DMS114 treated with DMSO at 0.1 percent for 48 hours (cell line): ENCODE data around the gene MAP7.
A peak's percentile ranks its signal among the peaks of the same experiment; 100 is the strongest.

ENCODE experiments used
- DNase-seq: peaks from one replicate; lab custom pipeline; 2025; ENCODE audit not compliant: unreplicated experiment; lab: John Stamatoyannopoulos, UW

The MAP7 gene

DNA sequence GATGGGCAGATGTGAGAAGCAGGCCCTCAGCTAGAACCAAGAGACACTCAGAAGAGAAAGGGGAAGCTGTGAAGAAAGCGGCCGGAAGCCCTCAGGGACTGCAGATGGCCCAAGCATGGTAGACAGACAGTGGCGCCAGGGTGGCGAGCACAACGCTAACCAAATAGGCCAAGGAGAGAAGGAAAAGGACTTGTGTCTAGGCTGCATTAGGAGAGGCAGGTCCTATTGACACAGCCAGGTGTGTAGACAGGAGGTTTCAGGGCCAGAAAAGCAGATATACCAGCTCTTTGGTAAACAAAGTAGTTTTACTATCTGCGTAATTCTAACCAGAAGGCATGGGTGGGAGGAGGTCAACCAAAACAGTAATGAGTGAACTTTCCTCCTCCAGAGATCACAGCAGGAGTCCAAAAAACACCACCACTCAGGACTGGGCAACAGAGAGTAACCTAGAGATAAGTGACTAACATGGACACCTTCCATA is 15.8 kb upstream of the MAP7 start:
- no peak for DNase-seq

DNA sequence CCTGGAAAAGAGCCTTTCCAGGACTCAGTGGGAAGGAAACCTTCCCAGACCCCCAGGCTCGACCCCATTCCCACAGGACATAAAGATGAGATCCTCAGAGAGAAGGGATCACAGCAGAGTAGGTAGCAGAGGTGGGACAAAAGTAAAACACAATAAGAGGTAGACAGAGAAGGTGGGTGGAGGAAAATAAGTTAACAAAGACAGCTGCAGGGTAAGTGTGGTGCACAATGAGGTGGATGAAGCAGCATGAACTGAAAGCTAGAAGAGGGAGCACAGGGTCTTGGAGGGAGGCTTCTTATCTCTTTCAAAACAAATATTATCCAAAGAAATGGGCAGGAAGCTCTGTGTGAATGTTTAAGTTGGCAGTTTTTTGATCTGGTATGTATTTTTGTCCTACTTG is 14.0 kb upstream of the MAP7 start:
- no peak for DNase-seq

DNA sequence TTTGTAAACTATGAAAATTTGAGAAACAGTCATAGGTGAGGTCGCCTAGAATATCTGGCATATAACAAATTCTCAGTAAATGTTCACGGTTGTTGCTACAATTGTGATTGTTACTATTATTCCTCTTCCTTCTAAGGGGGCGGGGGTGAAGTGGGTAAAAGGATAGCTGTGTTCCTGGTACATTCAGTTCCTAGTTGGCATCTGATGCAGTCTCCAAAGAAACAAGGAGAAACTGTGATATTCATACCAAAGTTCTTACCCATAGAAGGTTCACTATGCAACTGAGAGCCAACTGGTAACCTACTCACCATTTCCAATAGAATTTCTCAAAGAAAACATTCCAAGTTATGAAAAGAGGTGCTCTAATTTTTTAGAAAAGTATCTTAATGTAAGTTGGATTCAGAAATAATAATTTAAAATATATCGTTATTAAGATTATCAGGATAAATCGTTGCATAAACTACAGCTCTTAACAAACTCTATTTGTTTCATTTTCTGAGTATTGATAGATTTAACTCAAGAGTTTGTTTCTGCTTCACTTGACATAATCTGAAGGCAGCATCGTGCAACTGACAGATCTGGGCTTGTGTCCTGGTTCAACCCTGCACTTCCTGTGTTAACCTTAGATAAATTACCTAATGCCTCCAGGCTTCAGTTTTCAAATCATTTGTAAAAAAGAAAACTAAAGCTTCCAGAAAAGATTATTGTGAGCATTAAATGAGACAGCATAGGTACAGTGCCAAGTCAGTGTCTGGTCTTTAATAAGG is 13.3 kb upstream of the MAP7 start:
- no peak for DNase-seq

DNA sequence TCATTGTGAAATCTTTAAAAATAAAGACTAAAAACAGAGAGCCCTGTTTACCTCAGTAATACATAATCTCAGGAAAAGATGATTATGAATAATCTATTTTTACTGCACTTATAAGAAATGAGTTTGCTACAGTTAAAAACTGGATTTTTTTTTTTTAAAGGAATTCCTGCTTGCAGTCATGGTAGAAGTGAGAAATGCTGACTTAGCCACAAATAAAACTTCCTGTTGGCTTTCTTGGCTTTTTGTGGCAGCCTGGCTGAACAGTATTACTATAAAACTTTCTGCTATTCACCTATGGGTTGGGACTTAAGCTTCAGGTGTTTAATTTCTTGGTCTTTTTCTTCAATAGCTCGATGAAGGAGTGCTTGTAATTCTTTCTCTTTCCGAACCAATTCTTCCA is 12.0 kb upstream of the MAP7 start:
- DNase-seq: no peak

DNA sequence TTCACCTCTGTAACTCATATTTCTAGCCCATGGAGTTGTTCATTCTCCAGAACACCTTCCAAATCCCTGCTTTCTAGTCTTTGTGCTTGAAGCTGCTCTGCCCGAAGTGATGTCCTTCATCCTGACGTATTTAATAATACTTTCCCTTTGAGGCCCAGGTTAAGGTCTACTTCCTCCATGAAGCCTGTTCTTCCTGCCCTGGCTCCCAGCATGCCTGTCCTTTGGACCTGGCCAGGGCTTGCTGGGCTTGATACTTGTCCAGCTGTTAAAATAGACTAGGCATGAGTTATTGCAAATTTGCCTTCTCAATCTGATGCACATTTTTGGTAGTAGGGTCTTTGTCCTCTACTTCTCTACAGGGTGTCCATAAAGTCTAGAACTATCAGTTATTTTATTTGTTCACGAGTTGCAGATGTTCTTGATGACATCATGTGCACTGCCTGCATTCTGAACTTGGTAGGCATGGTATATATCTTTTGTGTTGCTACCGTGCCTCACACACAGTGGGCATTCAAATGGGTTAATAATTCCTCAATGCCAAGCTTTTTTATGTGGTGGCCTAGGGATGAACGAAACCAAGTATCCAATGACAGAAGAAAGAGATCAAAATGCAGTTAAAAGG is 3.1 kb upstream of the MAP7 start:
- no peak for DNase-seq

DNA sequence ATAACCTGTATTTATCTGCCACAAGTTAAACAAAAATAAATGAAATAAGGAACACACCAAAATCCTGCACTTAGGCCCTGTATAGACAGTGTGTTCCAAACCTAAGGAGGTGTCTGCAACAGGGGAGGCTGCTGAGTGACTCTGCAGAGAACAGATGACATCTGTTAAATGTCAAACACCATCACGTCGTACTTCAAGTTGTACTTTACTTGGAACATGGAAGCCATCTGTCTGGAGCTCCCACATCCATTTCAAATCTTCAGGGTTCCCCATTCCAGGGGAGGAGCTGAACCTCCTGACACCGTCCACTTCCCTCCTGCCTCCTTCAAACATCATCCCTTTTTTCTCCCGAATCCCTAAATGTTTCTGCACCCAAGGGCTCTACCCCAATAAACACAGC is 1.8 kb upstream of the MAP7 start:
- DNase-seq: no peak

DNA sequence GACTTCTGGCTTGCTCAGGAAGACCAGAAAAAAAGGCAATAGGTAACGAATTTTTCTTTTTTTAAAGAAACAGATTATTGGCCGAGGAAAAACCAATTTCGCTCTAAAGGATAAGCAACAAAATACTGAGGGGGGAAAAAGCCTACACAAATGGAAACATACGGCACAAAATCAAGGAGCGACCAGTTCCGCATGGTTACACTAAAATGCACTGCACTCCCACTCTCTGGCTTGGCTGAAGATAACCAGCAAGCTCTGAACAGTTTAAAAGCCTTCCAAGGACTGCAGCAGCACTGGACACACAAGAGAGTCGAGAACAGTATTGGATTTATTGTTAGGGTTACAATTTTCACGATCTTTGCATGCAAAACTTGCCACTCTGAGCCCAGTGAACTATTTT is 881 bp upstream of the MAP7 start:
- DNase-seq: no peak

DNA sequence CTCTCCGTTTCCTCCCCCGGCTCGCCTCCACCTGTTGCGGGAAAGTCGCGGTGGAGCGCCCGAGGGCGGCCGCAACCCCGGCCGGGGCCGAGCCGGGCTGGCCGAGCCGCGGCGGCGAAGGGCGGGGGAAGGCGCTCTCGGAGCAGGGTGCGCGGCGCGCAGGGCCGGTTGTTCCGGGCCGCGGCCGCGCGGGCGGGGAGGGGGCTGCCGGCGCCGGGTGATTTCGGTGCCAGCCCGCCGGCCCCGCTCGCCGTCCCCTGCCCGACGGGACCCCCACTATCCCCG is 235 bp downstream of the MAP7 start:
- DNase-seq: no peak

DNA sequence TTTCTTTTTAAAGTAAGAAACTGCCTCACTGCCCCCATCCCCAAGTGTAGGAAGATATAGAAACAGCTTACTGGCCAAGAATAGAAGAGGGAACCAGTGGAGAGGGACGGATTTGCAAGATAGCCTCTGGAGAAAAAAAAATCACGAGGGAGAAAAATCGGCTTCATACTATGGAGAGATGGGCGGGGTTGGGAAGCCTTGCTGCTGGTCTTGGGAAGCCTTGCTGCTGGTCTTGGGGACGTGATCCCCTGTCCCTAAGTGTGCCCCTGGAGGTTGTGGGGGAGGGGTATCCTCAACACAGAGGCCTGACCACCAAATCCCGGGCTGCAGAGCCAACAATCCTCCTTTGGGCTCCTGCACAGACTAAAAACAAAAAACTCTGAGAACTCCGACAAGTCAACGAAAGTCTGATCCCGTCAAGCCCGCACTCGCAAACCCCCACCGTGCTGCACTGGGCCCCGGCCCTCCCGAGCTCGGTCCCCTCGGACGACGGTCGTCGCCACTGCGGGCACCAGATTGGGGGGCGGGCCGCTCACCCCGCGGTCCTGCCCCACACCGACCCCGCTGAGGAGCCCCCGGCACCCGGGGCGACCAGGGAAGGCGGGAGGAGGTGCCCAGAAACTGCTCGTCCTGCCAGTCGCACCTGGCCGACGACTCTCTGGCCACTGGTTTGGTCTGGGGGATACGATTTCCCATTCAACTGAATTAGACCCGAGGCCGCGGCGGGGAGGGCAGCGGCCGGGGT is 750 bp downstream of the MAP7 start:
- no peak for DNase-seq

DNA sequence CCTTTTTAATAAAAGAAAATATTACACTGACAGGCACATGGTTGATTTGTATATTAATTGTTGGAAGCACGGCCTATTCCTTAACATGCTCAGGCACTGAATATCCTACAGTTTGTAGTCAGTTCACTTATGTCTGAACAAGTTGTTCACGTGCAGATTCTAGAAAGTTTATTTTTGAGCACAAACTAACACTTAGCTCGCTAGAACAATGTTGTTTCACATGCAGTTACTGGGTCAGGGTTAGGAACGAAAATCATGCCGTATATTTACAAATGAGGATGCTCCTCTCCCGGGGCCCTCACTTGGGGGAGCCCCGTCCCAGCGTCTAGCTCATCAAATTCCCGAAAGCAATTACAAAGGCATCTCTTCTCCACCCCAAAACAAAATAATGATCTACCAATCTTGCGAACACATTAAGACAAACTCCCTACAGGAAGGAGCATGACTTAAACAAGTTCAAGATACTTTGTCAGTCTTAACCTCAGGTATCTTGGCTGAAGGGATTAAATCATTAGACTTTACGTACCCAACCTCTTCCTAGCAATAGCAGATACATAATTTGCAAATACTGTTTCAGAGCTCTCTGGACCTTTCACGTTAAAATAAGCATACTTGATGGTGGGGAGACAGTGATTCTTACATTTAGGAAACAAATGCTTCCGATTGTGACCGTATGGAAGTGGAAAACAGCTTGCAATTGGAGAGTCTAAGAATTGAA is 1.5 kb downstream of the MAP7 start:
- no peak for DNase-seq

DNA sequence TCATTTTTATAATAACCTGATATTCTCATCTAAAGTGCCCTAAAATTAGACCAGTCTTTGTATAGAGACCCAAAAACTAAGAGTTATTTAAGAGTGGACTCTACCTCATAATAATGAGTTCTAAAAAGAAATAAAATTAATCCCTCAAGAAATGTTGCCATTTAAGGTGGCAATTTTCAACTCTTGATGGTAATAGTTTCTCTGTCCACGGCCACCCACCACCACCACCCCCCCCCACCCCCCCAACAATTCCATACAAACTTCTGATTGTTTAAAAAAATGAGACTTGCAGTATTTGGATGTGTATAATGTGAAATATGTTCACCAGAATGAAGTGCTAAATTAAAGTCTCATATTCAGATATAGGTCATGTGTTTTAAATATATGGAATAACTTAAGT is 2.4 kb downstream of the MAP7 start:
- DNase-seq: no peak

DNA sequence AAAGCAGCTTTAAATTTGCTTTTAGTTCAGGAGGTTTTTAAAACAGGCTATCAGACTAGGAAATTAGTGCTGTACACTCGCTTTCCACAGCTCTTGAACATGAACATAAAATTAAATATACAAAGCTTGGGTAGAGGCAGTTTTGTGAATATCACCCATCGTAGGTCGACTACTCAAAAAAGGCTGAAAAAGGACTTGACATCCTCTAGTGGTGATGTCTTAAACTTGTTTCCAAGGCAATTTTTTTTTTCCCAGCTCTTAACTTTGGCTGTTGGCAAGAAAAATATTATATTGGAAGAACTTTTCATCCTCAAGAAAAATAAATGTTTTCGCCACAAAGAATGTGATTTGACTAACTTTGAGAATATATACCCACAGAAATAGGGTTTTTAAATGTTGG is 2.9 kb downstream of the MAP7 start:
- peak; percentile 54 for DNase-seq

DNA sequence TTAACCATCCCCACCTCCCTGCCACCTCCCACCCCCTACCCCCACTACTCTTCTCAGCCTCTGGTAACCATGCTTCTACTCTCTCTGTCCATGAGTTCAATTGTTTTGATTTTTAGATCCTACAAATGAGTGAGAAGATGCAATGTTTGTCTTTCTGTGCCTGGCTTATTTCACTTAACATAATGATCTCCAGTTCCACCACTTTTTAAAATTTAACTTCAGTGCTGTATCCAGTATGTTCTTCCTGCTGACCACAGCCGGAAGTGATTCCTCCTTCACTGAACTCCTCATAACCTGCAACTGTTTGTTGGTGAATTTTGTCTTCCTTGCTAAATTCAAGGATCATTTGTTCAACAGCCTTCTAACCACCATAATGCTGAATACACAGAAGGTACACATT is 3.9 kb downstream of the MAP7 start:
- DNase-seq: no peak

DNA sequence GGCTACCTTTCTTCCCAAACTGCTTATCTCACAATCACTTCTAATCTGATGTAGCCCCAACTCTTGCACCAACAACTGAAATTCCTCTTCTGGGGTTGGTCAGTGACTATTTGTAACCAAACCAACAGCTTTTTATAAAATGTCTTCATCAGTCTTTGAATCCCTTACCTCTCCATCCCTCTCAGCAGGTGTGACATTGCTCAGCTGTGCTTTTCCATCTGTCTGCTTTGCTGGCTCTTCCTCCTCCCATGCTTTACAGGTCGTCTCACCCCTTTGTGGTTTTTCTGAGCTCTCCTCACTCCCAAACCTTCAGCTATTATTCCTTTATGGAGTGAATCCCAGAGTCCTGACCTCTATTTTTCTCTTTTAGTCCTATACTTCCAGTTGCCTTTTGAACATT is 5.9 kb downstream of the MAP7 start:
- DNase-seq: no peak

DNA sequence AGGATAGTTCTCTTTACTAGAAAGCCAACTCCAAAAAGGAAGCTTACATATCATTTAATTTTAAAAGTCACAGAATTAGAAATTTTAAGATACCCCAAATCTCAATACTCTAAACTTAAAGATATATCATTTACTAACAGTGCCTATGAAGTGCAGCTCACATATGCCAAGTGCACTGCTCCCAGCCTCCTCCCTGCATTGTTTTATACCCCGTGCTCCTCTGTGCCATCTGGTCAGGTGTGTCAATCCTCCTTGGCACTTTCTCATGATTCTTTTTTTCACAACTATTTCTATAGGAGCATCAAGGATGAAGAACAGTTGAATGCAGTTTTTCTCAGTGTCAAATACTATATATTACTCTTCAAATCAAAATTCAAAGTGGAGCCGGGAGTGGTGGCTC is 8.8 kb downstream of the MAP7 start:
- DNase-seq: no peak

DNA sequence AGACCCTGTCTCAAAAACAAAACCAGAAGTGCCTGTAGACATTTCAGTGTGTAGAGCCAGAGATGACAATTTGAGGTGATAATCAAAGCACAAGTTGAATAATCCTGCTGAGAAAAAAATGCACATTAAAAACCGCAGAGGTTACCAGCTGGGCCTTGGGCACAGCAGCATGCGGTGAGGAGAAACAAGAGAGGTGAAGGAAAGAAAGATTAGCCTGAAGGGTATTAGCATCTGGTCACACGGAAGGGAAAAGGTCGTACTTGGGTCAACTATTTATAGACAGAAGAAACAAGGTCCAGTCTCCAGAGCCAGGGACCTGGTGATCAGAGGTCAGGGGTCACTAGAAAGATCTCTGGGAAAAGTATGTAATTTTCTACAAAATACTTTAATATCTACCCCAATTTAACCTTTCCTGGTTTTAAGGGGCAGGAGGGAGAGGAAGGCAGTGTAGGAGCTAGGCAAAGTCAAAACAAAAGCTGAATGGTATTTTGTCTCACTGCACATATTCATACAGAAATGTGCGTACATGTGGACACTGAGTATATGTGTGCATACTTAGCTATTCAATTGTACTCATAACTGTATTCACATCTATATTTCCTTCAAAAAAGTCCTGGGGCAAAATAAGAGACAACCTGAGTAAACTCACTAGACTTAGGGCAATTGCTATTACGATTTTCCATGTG is 10.1 kb downstream of the MAP7 start:
- no peak for DNase-seq

DNA sequence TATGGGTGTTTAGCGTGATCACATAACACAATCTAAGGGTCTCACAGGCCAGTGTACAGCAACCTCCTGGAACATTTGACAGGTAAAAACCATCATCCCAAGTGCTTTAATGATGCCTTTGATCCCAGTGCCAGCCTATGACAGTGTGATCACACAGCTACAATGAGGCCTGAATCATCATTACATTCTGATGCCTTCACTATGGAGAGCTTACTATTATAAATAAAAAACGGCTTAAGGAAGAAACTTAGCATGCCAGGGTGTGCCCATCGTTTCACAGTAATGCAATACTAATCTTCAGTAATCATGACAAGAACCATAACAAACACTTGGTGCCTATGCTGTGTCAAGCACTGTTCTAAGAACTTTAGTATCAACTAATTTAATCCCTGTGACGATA is 11.4 kb downstream of the MAP7 start:
- DNase-seq: no peak

DNA sequence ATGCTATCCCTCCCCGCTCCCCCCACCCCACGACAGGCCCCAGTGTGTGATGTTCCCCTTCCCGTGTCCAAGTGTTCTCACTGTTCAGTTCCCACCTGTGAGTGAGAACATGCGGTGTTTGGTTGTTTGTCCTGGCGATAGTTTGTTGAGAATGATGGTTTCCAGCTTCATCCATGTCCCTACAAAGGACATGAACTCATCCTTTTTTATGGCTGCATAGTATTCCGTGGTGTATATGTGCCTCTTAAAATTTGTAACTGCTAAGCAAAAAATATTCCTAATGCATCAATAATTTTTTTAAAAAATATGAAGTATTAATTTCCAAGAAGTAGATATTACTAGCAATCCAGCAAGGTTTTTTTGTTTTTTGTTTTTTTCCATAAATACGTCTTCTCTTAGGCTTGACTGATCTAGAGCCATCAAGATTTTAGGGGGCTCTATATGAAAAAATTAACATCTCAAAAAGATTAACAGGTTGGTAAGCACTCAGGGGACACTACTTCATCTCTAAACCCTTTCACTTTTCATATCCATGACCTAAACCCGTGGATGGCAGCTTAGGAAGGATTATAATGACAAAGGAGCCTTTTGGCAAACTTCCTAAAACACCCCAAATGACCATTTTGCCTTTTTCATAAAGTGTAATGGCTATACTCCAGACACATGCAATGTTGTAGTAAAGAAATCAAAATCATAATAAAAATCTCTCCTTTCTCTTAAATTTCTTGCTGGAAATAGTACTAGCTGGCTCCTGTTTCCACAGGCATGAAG is 14.2 kb downstream of the MAP7 start:
- DNase-seq: no peak

DNA sequence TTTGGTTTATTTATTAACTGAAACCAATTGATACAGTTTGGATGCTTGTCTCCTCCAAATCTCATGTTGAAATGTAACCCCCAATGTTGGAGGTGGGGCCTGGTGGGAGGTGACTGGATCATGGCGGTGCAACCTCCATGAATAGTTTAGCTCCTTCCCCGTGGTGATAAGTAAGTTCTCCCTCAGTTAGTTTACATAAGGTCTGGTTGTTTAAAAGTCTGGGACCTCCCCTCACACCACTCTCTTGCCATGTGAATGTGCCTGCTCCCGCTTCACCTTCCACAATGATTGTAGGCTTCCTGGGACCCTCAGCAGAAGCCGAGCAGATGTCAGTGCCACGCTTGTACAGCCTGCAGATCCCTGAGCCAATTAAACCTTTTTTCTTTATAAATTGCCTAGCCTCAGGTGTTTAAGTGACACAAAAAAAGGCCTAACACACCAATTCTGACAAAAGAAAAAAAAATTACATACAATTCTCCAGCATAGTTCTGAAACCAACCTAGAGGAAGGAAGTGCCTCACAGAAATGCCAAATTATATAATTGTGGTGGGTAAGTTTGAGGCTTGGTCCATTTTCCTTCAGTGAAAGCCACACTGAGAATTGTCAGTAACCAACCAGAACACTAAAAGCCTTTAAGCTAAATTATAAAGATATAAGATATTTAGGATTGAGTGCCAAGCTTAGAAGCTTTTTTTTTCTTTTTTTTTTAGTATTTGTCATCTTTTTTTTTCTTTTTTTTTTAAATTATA is 15.0 kb downstream of the MAP7 start:
- DNase-seq: no peak

DNA sequence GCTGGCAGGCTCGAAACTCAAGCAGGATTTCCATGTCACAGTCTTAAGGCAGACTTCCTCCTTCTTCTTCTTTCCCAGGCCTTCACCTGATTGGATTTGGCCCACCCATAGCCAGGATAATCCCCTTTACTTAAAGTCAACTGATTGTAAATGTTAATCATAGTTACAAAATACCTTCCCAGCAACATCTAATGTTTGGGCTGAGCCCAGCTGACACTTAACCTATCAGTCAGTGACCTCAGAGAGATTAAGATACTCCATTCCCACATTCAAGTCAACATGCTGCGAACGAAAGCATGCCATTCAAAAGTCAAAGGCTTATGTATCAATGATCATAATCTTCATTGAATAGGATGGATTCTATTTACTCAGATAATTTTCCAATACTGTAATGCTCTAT is 16.0 kb downstream of the MAP7 start:
- no peak for DNase-seq
